NCI-H446 (cell line): ENCODE data around the gene HBS1L.

Experiments
- DNase-seq, 2 experiments: peaks; one replicate each; lab custom pipeline; 2025; lab: John Stamatoyannopoulos, UW

HBS1L gene

GRCh38 chr6:135054569-135055498, at the start of gene HBS1L:
Gene HBS1L (minus strand): TSS chr6:135054822. CDS start chr6:135054691, 131 bp downstream.
- DNase-seq = peak; percentile 95 to 97

DNA sequence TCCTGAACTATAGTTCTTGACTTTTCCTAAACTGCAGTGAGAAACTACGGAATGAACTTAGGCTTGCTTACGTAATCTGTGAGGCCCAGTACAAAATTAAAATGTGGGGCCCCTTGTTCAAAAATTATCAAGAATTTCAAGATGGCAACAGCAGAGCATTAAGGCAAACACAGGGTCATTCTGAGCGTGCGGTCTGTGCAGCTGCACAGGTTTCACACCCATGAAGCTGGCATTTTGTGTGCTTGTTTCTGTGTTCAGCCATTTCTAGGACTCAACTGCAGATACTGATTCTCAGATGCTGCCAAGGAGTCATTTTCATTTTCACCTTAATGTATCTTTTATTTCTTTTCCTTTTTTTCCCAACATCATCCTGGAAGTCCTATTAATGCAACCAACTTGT, 49.6 kb upstream of the HBS1L start:
- DNase-seq = no peak

DNA sequence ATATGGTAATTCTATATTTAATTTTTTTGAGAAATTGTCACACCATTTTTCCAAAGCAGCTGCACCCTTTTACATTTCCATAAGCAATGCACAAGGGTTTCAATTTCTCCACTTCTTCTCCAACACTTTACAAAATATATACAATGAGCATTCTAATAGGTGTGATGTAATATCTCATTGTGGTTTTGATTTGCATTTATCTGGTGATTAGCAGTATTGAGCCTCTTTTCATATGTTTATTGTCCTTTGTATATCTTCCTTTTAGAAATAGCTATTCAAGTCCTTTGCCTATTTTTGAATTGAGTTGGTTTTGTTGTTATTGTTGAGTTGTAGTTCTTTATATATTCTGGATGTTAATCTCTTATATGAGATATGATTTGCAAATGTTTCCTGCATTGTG, 47.6 kb upstream of the HBS1L start:
- DNase-seq = no peak

GRCh38 chr6:135097172-135097571, 42.5 kb upstream of the HBS1L start:
- DNase-seq = no peak

GRCh38 chr6:135096403-135097130, 41.9 kb upstream of the HBS1L start:
- DNase-seq = no peak

GRCh38 chr6:135095716-135096115, 41.1 kb upstream of the HBS1L start:
- no peak for DNase-seq

GRCh38 chr6:135094403-135094821, 39.8 kb upstream of the HBS1L start:
- DNase-seq = no peak

DNA sequence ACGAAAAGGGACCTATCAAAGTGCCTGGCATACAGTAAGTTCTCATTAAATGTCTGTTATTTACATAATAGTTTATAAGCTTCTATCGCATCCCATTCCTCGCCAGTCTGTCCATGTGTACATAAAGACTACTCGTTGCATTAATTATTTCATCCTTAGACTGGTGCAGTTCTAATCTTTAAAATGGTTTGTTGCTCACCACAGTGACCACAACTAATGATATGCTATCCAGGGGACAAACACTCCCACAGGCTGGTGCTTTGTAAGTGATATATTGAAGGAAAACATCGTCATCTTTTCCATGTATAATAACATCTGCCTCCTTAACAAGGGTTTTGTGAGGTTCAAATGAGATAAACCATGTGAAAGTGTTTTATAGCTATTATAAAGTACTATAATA, 39.0 kb upstream of the HBS1L start:
- DNase-seq = no peak

- no peak for DNase-seq
Measured at GRCh38 chr6:135092724-135093123, 38.1 kb upstream of the HBS1L start.

- no peak for DNase-seq
Measured at GRCh38 chr6:135090819-135091218, 36.2 kb upstream of the HBS1L start.

GRCh38 chr6:135089901-135090300, 35.3 kb upstream of the HBS1L start:
- no peak for DNase-seq

GRCh38 chr6:135088818-135089809, 34.5 kb upstream of the HBS1L start:
- no peak for DNase-seq

- no peak for DNase-seq
Measured at GRCh38 chr6:135088281-135088680, 33.7 kb upstream of the HBS1L start.

GRCh38 chr6:135087803-135088202, 33.2 kb upstream of the HBS1L start:
- no peak for DNase-seq

DNA sequence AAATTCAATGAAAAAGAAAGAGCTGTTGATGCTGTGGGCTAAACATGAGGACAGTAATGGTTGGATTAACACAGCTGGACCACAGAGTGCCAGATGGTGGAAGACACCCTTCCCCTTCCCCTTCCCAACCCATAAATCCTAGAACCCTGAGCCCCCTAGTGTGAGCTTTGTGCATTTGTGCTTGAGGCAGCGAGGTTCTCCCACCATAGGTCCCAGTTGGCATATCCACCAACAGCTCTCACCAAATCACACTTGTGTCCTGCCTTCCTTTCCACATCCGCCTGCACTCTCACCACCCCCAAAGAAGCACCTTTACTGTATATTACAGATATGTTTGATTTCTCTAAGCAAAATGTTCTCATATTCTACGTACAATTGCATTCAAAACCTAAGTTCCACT, 32.8 kb upstream of the HBS1L start:
- no peak for DNase-seq

- no peak for DNase-seq
Measured at GRCh38 chr6:135086414-135086764, 31.8 kb upstream of the HBS1L start.

DNA sequence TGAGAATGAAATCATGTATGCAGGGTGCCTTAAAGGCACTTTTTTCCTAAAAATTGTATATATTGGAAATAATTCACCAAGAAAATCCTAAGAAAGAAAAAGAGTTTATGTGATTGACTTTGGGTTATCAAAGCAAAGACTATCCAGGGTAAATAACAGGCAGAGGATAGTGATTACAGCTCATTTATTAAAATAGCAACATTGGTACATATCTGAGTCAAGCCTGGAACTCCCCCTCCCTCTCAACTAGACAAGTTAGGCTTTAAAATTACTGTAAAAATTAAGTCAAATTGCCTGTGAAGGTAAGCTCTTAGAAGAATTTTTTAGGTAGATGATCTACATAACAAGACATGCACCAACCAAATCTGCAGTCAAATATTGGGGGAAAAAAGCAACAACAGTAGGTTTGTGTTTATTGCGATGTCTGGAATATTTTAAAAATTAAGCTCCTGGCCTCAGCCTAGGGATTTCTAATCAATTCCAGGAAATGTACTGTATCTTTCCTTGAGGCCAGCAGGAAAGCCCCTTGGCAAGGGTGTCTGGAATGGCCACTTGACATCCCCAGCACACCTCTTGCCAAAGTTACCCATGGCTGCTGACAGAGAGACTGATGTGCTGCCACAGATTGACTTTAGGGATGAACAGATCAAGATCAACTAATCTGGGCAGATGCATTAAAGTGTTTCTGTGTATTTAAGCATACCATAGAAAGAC, 31.2 kb upstream of the HBS1L start:
- DNase-seq = no peak

- no peak for DNase-seq
Measured at GRCh38 chr6:135084916-135085269, 30.3 kb upstream of the HBS1L start.

DNA sequence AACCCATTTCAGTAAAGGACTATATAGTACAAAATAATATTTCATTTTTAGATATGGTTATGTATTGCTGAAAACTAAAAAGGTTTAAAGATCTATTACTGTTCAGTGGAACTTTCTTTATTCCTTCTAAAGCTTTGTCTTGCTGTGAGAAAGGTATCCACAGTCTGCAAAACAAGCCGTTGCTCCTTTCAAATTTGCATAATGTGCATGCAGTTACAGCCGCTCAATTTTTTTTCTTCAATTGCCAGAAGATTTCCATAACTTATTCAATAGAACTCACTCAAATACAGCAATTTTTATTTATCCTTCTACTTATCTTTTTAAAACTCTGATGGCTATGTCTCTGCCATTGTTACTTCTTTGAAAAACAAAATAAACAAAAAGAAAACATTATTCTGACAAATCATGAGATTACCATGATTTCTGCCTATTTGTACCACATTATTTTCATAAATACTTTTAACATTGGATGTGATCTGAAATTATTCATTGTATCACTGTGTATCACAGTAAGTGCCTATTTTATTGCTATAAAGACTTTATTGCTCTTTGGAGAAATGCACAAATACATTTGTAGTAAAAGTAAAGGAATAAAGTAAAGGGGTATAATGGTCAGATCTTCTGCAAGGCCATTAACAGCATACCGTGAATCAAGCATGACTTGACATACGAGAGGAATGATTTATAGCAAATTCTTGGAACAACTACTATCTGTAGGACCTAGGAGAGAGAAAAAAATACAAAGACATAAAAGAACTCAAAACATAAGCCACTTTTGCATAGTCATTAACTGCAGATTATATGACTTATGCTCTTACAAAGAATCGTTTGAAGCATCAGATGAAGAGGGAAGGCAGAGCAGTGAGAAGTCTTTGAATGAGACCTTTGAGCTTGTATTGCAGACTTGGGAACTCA, 29.6 kb upstream of the HBS1L start:
- no peak for DNase-seq

DNA sequence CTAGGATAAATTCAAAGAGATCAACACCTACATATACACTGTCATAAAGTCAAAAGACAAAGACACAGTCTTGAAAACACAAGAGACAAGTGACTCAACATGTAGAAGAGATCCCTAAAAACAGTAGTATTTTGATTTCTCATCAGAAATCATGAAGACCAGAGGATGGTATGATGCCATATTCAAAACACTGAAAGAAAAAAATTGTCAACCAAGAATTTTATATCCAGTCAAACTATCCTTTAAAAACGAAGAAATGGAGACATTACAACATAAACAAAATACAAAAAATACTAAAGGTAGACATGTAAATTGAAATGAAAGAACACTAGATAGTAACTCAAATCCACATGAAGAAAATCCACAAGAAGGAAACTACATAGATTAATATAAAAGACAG, 27.3 kb upstream of the HBS1L start:
- no peak for DNase-seq
